Keratinocyte (primary cell): ENCODE measurements around the gene TMEM185B.

Source experiments
- CTCF ChIP-seq, 3 experiments: IDR thresholded peaks in 1 of 3; conservative IDR thresholded peaks in 1 of 3; optimal IDR thresholded peaks in 1 of 3; 2 replicates in 2 of 3; 3 replicates in 1 of 3; pipeline versions ENCODE3 to v1.5.1; 2011; ENCODE audit warnings: low read length in 3 of 3, mild to moderate bottlenecking in 3 of 3, moderate library complexity in 2 of 3, control low read depth in 1 of 3, inconsistent platforms in 1 of 3; ENCODE audit not compliant: insufficient read depth in 2 of 3; ENCODE audit errors: extremely low read depth in 1 of 3
- EZH2 ChIP-seq: IDR thresholded peaks from one replicate; pipeline ENCODE4 v1.6.1; 2012; ENCODE audit warnings: inconsistent platforms, mild to moderate bottlenecking, low read length, moderate library complexity

- TF ChIP-seq CTCF (optimal IDR thresholded peaks at IDR 0.05 in 1 of 3, IDR thresholded peaks at IDR 0.05 in 1 of 3, conservative IDR thresholded peaks at IDR 0.05 in 1 of 3; ENCODE audit: extremely low read depth in 1 of 3, insufficient read depth in 2 of 3, low read length in 3 of 3) (no peak), EZH2 (no peak)
Measured at GRCh38 chr2:120245520-120246332, 22.5 kb upstream of the TMEM185B start.
